Astrocyte of the cerebellum (primary cell): ENCODE measurements around the gene DDO.
"Not testable (repeated sequence)": the region's sequence is repeated elsewhere in the genome, so short reads cannot be mapped to it uniquely, and the experiment has no call there.

Experiments used
- DNase-seq: peaks from one replicate; pipeline ENCODE4 v3.0.0-alpha.2; 2011; ENCODE audit warnings: low read depth
- H3K4me3 ChIP-seq: 2 replicates; pipeline ENCODE4 v1.5.1; 2011; ENCODE audit warnings: mild to moderate bottlenecking, low read depth, low read length, moderate library complexity
- in situ Hi-C: cut with HindIII; loops from 2 replicates; pipeline ENCODE4 v1.10.0; 2017; ENCODE audit warnings: low sequenced_read_pairs
- TF ChIP-seq, protein P1 (sequence below): IDR thresholded peaks from 2 replicates; pipeline ENCODE4 v1.5.1; 2012; ENCODE audit warnings: low read length, low read depth, moderate library complexity, mild to moderate bottlenecking; ENCODE audit errors: missing control alignments

The DDO gene

GRCh38 chr6:110355022-110355421 is 60.4 kb downstream of the DDO start:
- in situ Hi-C loops, result no loop called here
- TF ChIP-seq, protein P1, sequence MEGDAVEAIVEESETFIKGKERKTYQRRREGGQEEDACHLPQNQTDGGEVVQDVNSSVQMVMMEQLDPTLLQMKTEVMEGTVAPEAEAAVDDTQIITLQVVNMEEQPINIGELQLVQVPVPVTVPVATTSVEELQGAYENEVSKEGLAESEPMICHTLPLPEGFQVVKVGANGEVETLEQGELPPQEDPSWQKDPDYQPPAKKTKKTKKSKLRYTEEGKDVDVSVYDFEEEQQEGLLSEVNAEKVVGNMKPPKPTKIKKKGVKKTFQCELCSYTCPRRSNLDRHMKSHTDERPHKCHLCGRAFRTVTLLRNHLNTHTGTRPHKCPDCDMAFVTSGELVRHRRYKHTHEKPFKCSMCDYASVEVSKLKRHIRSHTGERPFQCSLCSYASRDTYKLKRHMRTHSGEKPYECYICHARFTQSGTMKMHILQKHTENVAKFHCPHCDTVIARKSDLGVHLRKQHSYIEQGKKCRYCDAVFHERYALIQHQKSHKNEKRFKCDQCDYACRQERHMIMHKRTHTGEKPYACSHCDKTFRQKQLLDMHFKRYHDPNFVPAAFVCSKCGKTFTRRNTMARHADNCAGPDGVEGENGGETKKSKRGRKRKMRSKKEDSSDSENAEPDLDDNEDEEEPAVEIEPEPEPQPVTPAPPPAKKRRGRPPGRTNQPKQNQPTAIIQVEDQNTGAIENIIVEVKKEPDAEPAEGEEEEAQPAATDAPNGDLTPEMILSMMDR, result no peak
- DNase-seq, result no peak
- no peak overlapping the region for H3K4me3 ChIP-seq

DNA sequence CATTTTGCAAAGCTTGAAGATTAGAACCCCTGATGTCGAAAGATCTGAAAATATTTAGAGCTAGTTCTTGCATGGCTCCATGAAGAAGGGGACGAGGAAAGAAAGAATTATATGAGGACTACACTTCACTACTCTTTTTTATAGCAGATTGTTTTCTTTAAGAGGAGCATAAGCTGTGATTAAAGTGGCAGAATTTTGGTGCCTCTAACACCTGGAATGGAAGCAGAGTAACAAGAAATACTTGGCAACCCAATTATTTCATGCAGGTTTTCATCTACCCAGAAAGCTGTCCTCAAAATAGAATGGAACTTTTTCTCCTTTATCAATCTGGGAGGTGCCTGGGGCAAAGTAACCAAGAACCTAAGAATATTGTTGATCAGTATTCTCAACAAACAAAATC is 61.2 kb downstream of the DDO start:
- TF ChIP-seq, protein P1, result no peak
- DNase-seq, result no peak
- in situ Hi-C loops, result no loop called here
- H3K4me3 ChIP-seq, result no peak overlapping the region

GRCh38 chr6:110353457-110354001 is 61.8 kb downstream of the DDO start:
- in situ Hi-C loops, result no loop called here

GRCh38 chr6:110352563-110353262 is 62.7 kb downstream of the DDO start:
- H3K4me3 ChIP-seq, result no peak overlapping the region
- TF ChIP-seq, protein P1, result no peak
- DNase-seq, result no peak
- in situ Hi-C loops, result no loop called here

More at GRCh38 chr6:110353457-110354001, 61.8 kb downstream of the DDO start:
- no peak overlapping the region for H3K4me3 ChIP-seq
- TF ChIP-seq, protein P1, result no peak
- DNase-seq, result no peak

- H3K4me3 ChIP-seq, result no peak overlapping the region
- DNase-seq, result no peak
- TF ChIP-seq, protein P1, result no peak
- in situ Hi-C loops, result no loop called here
Measured at GRCh38 chr6:110351986-110352385, 63.4 kb downstream of the DDO start.

DNA sequence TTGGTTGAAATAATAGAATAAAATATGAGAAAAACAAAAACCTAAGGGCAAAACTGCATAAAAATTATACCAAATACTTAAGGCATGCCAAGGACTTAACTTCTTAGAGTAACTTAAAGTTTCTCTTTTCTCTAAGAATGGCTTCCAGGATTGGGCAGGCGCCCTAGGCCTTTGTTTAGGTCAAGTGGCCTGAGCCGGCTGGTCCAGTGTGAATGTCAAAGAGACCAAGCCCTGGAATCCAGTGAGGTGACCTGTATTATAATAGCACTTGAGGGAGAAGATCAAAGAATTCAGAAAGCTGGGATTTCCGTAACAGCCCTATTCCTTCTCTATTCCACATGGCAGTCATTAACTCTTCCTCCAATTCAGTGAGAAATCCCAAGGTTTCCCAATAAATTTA is 63.8 kb downstream of the DDO start:
- no peak overlapping the region for H3K4me3 ChIP-seq
- TF ChIP-seq, protein P1, result no peak
- no peak for DNase-seq
- in situ Hi-C loops, result no loop called here

GRCh38 chr6:110350593-110350992 is 64.8 kb downstream of the DDO start:
- H3K4me3 ChIP-seq, in situ Hi-C loops, DNase-seq: not testable (repeated sequence)
